Loucy (cell line): ENCODE results near the gene SECISBP2L.

ENCODE experiments used
- H2AFZ ChIP-seq: fragments of 200-600 bp; sonication (generic); 2 replicates; pipeline ENCODE4 v1.6.0; 2016; ENCODE audit warnings: antibody characterized with exemption, mild to moderate bottlenecking, low read length, moderate library complexity
- H3F3A ChIP-seq: fragments of 200-600 bp; 2 replicates; pipeline ENCODE4 v1.6.0; 2016; ENCODE audit warnings: antibody characterized with exemption, low read depth, mild to moderate bottlenecking
- H3K27me3 ChIP-seq: fragments of 200-600 bp; sonication (generic); 2 replicates; pipeline ENCODE4 v1.6.1; 2014; ENCODE audit warnings: low read length, mild to moderate bottlenecking; ENCODE audit not compliant: insufficient read depth, poor library complexity, severe bottlenecking
- H3K36me3 ChIP-seq: fragments of 200-600 bp; sonication (generic); 2 replicates; pipeline ENCODE4 v1.6.1; 2016; ENCODE audit warnings: low read length; ENCODE audit not compliant: insufficient read depth
- H3K4me1 ChIP-seq: fragments of 200-600 bp; sonication (generic); 2 replicates; pipeline ENCODE4 v1.5.1; 2014; ENCODE audit warnings: low read length, mild to moderate bottlenecking; ENCODE audit not compliant: insufficient read depth, poor library complexity, severe bottlenecking
- H3K4me2 ChIP-seq: fragments of 200-600 bp; sonication (generic); 2 replicates; pipeline ENCODE4 v1.6.0; 2014; ENCODE audit warnings: antibody characterized with exemption, low read length, low read depth, mild to moderate bottlenecking; ENCODE audit not compliant: poor library complexity, severe bottlenecking
- H3K4me3 ChIP-seq: fragments of 200-600 bp; sonication (generic); 2 replicates; pipeline ENCODE4 v1.5.1; 2014; ENCODE audit warnings: low read length, mild to moderate bottlenecking, mixed read lengths; ENCODE audit not compliant: poor library complexity, severe bottlenecking
- H3K79me2 ChIP-seq: fragments of 200-600 bp; sonication (generic); 2 replicates; pipeline ENCODE4 v1.6.1; 2014; ENCODE audit warnings: low read length; ENCODE audit not compliant: insufficient read depth
- H3K9ac ChIP-seq: fragments of 200-600 bp; sonication (generic); 2 replicates; pipeline ENCODE4 v1.6.0; 2014; ENCODE audit warnings: mild to moderate bottlenecking, low read depth, low read length, moderate library complexity; ENCODE audit not compliant: poor library complexity, severe bottlenecking
- H3K9me2 ChIP-seq: fragments of 200-600 bp; sonication (generic); replicated peaks from 2 replicates; pipeline ENCODE4 v1.6.1; 2016; ENCODE audit warnings: low read depth, low read length, mixed read lengths
- H3K9me3 ChIP-seq: fragments of 200-600 bp; sonication (generic); 2 replicates; pipeline ENCODE4 v1.6.1; 2014; ENCODE audit warnings: mild to moderate bottlenecking, antibody characterized with exemption, low read length, low read depth; ENCODE audit not compliant: insufficient read depth
- H4K20me1 ChIP-seq: fragments of 200-600 bp; sonication (generic); 2 replicates; pipeline ENCODE4 v1.6.0; 2014; ENCODE audit warnings: antibody characterized with exemption, low read length, mild to moderate bottlenecking; ENCODE audit not compliant: insufficient read depth, poor library complexity, severe bottlenecking
- CTCF ChIP-seq: fragments of 200-600 bp; sonication (generic); conservative IDR thresholded peaks from 2 replicates; pipeline ENCODE4 v1.5.1; 2014; ENCODE audit warnings: mild to moderate bottlenecking, antibody characterized with exemption, low read length
- EZH2phosphoT487 ChIP-seq: fragments of 200-600 bp; IDR thresholded peaks from 2 replicates; pipeline ENCODE4 v1.6.1; 2018; ENCODE audit warnings: antibody characterized with exemption, mild to moderate bottlenecking, moderate library complexity, borderline replicate concordance

The SECISBP2L gene

DNA sequence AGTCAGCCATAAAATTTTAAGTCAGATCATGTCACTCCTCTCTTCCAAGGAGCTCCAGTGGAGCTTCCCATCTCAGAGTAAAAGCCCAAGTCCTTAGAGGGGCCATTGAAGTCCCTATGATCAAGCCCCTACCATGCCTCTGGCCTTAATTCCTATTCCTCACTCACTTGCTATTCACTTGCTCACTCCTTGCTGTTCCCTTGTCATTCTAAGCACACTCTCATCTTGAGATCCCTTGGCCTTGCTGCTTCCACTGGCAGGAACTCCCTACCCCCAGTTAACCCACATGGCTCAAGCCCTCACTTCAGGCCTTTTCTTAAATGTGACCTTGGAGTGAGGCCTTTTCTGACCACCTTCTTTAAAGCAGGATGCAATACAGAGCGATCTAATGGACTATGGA lies 12.3 kb upstream of the SECISBP2L start:
- Histone ChIP-seq H4K20me1 (no peaks in the 10 kb centered on the region), H3K4me3 (no peak overlapping the region), H3K9me3 (no peaks in the 10 kb centered on the region), H3K27me3 (no peaks in the 10 kb centered on the region), H3F3A (no peaks in the 10 kb centered on the region), H3K79me2 (no peaks in the 10 kb centered on the region), H3K9ac (no peak overlapping the region), H3K4me1 (no peaks in the 10 kb centered on the region), H3K9me2 (no peaks in the 10 kb centered on the region), H2AFZ (no peak overlapping the region), H3K36me3 (no peaks in the 10 kb centered on the region), H3K4me2 (no peak overlapping the region)
- TF ChIP-seq EZH2phosphoT487 (no peak), CTCF (no peak)

DNA sequence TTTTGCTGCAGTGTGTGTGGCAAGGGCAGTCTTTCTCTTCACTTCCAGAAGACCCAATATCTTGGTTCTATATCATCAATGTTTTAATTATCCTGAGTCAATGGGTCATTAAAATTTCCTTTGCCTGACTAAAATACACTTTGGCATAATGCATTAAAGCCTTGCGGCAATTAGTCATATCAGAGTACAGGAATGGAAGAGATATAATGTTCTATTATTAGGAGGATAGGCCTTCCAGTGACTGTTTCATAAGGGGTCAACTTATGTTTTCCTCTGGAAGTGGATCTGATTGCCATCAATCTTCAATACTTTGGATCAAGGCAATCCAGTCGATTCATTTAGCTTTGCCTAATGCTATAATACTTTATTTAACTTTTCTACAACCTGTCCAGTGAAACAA lies 9.4 kb upstream of the SECISBP2L start:
- H3K9me2 ChIP-seq: no peaks in the 10 kb centered on the region
- H3K9ac ChIP-seq: no peak overlapping the region
- no peak overlapping the region for H3K4me2 ChIP-seq
- H3K36me3 ChIP-seq: no peaks in the 10 kb centered on the region
- H3K4me1 ChIP-seq: no peaks in the 10 kb centered on the region
- H2AFZ ChIP-seq: no peak overlapping the region
- H3F3A ChIP-seq: no peaks in the 10 kb centered on the region
- H3K4me3 ChIP-seq: no peak overlapping the region
- TF ChIP-seq EZH2phosphoT487 (no peak), CTCF (no peak)
- no peaks in the 10 kb centered on the region for H3K9me3 ChIP-seq
- no peaks in the 10 kb centered on the region for H3K27me3 ChIP-seq
- no peaks in the 10 kb centered on the region for H4K20me1 ChIP-seq
- H3K79me2 ChIP-seq: no peaks in the 10 kb centered on the region

- Histone ChIP-seq H3K9me2 (no peaks in the 10 kb centered on the region), H3K4me2 (no peak overlapping the region), H3K79me2 (no peaks in the 10 kb centered on the region), H3K9me3 (no peaks in the 10 kb centered on the region), H3K9ac (no peak overlapping the region), H3F3A (peaks cover under 1% of the 10 kb centered on the region; the same call in 1 of the 2 replicates), H4K20me1 (no peaks in the 10 kb centered on the region), H2AFZ (no peak overlapping the region), H3K36me3 (no peaks in the 10 kb centered on the region), H3K4me3 (no peak overlapping the region), H3K4me1 (no peaks in the 10 kb centered on the region), H3K27me3 (no peaks in the 10 kb centered on the region)
- no peak for TF ChIP-seq EZH2phosphoT487
- no peak for TF ChIP-seq CTCF
These were observed 6.4 kb upstream of the SECISBP2L start for GRCh38 chr15:49052662-49053061.
